CD4-positive, alpha-beta T cell treated with Interleukin-4 for 4 hours (primary cell): ENCODE data around the gene TMEM238L.
"Not testable (repeated sequence)": the region's sequence is repeated elsewhere in the genome, so short reads cannot be mapped to it uniquely, and the experiment has no call there.

Experiments
- DNase-seq: peaks from one replicate; pipeline ENCODE4 v3.0.0-alpha.2; 2020

The TMEM238L gene

GRCh38 chr17:10803830-10804475 is at the start of gene TMEM238L:
TMEM238L (minus strand) TSS chr17:10804099; CDS start chr17:10803963, 136 bp downstream.
- DNase-seq = no peak

- DNase-seq = not testable (repeated sequence)
These were observed 42.7 kb upstream of the TMEM238L start for GRCh38 chr17:10846636-10847035.

DNA sequence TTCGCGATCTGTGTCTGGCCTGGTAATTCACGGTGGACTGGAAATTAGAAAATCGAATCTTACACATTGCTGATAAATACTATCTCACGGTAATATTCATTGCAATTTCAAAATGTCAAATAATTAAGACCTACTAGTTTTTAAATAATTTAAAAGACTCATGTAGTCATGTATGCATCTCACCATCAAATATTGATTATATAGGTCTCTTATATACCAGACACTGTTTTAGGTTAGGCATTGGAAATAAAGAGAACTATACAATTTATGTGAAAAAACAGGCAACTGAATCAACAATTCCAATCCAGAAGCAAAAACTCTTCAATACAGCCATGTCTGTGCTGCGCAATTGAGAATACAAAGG is 41.5 kb upstream of the TMEM238L start:
- no peak for DNase-seq

DNA sequence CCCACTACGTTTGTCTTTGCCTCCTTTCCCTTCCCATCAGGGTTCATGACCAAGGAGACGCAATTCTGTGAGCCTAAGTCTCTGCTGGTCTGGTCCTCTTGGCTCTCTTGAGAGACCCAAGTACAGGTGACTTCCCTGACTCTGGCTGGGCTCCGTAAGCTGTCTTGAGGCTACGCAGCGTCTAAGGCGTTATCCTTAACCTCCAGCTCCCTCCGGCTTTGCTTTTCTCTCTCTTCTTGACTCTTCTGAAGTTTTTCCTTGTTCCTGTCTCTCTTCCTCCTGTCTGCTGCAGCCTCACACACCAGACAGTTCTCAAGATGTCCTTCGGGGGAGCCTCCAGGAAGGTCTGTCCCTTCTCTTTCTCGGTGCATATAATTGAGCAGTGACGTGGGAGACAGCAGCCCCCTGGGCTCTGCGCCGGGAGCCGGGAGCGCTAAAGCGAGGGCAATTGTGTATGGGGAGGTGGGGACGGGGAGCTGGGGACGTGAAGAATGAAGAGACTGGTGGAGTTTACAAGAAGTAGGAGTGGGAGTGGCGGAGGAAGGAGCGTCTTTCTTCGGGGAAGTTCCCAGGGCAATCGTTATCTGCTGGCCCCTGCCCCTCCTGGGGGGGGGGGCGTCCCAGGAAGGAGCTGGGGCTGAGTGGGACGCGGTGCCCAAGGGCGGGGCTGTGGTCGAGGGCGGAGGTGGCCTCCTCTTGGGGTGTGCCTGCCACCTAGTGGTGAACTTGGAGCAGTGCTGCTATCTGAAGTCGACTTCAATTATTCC is 40.9 kb upstream of the TMEM238L start:
- DNase-seq = peak; percentile 61

DNA sequence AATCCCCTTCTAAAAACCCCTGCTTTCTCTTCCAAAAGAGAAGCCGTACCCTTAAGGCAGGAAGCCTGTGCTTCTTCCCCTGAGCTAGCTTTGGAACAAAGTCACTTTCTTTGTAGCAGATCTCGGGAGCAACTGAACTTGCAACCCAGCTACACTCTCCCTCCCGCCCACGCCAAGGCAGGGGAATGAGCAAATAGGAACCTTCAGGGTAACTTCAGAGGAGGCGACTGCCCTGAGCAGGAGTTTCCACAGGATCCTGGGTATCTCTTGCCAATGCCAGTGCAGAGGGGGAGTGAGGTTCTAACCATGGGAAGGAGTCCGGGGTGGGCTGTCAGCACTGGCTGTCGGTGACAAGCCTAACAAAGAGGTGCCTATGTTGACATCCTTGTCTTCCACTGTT is 39.9 kb upstream of the TMEM238L start:
- no peak for DNase-seq

DNA sequence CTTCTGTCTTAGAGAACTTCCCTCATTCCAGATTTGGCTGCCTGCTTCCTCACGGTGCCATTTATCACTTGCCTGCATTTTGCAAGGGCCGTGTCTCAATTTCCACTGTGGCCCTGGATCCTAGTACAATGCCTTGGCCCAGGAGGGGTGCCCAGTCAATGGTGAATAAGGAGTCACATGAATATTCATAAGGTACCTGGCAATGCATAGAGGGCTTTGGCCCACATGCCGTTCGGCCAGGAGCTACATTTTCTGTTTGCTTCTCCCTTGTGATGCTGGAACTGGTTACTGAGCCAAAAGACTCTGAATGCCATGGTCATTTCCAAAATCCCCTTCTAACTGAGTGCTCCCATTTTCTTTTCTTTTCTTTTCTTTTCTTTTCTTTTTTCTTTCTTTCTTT is 38.8 kb upstream of the TMEM238L start:
- DNase-seq = no peak

GRCh38 chr17:10838682-10839081 is 34.8 kb upstream of the TMEM238L start:
- no peak for DNase-seq

DNA sequence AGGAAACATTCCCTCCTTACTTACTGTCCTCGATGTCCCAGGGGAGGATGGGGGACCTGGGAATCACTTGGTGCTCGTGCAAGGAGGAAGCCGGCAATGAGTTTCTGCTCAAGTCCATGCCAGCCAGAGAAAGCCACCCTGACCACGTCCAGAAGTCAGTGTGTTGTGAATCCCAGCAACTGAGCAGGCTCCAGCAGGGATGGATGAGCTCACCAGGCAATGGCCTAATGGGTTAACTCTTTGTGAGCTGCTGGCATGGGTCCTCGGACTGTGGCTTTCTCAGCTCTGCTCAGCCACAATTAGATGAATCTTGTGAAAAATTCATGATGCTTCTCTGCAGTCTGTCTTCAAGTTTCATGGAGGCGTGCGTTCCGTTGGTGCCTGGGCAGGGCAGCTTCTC is 34.0 kb upstream of the TMEM238L start, which contains the start of gene PIRT:
Gene PIRT (minus strand): TSS at position 167 of the 400 bp plus-strand sequence. CDS start 12,442 bp downstream, outside the sequence.
- DNase-seq = no peak

DNA sequence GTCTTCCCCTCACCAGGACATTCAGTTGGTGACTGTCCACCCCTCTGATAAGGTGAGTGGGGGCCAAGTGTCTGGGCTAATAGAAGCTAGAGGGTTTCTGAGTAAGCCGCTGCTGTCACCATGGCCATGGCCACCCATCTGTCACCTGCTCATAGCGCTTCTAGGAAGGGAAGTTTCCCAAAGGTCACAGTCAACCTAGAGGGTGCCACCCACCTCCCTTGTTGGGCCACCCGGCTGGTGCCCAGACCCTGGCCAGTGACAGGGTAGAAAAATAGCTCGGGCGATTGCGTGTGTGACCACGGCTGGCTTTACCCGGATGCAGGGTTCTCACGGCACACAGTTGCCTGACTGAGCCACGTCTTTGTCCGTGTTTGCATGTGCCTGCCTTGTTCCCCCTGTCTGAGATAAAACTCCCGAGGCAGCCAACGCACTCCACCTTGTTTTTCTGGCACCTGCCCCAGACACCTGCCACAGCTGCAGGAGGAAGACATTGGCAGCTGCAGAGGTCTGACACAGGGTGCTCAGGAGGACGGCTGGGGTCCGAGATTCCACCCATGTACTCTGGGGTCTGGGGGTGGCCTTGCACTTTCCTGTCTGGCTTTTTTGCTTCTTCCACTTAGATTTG is 33.2 kb upstream of the TMEM238L start:
- DNase-seq = no peak

DNA sequence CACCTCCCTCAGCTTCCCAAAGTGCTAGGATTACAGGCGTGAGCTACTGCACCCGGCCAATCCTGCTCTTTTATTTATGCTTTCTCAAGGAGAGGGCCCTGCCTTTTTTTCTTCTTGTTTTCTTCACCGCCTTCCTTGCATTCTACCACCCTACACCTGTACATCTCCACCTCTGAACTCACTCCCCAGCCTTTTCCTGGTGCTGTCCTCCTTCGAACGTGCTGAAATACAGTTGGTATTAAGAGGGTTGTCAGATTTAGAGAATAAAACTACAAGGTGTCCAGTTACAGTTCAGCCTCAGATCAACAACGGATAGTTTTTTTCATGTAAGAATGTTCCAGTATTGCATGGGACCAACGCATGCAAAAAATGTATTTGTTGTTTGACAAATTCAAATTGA is 32.2 kb upstream of the TMEM238L start:
- no peak for DNase-seq

- DNase-seq = no peak
These were observed 27.8 kb upstream of the TMEM238L start for GRCh38 chr17:10831696-10832095.

- no peak for DNase-seq
These were observed 24.1 kb upstream of the TMEM238L start for GRCh38 chr17:10827898-10828552.

- no peak for DNase-seq
These were observed 21.0 kb upstream of the TMEM238L start for GRCh38 chr17:10824874-10825273.

GRCh38 chr17:10821770-10822169 is 17.9 kb upstream of the TMEM238L start:
- DNase-seq = no peak

- no peak for DNase-seq
These were observed 17.2 kb upstream of the TMEM238L start for GRCh38 chr17:10821054-10821453.

DNA sequence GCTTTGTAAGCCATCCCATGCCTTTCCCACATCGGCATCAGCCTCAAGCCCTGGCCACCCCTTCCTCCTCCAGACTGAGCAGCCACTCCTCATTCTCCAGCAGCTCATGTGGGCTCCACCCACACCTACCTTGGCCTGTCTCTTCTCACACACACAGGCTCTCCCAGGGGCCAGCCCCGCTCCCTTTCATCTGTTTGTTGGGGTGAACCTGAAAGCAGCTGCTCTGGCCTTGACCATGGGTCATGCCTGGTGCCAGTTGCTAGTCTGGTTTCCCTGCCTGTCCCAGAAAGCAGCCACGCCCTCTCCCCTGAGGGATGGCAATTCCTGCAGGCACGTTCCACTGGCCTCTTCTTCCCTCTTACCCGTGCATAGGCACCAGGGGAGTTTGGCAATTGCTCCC is 11.4 kb upstream of the TMEM238L start:
- DNase-seq = no peak

- DNase-seq = no peak
These were observed 10.2 kb upstream of the TMEM238L start for GRCh38 chr17:10814075-10814474.

DNA sequence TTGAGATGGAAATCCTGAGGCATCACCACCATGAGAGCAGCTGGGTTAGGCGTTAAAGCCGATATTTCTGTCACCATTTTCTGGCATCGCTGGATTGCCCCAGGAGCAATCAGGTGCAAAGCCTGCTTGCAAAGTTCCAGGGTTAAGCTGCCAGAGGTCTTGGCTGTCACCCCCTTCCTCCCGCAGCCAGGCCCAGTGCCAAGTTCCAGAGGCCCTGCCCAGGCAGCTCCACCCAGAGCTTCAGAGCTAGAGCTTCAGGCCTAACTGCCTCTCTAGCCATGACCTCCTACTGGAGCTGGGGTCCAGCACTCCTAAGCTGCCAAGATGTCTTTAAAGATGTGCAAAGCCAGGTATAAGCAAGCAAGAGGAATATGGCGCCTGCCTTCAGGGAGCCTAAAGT is 8.8 kb upstream of the TMEM238L start:
- DNase-seq = no peak

- DNase-seq = no peak
These were observed 5.7 kb upstream of the TMEM238L start for GRCh38 chr17:10809605-10810004.

GRCh38 chr17:10807704-10808128 is 3.8 kb upstream of the TMEM238L start:
- DNase-seq = no peak

GRCh38 chr17:10806545-10807262 is 2.8 kb upstream of the TMEM238L start:
- no peak for DNase-seq

DNA sequence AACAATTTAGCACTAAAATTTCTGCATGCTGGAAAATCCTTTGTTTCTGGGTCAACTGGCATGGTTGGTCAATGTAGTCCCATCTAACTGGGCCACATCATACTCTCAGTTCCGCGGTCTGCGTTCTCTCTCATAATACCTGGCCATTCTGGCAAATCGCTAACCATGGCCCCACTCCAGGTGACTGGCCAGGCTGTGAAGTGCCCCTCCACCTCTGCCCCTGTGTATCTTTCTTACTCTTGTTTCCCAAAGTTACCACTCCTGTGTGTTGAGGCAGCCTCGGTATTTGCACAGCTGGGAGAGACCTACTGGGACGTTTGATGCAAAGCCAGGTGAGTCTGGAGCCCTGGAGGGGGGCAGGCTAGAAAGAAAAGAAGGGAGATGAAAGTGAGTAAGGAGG is 2.0 kb upstream of the TMEM238L start:
- DNase-seq = no peak

DNA sequence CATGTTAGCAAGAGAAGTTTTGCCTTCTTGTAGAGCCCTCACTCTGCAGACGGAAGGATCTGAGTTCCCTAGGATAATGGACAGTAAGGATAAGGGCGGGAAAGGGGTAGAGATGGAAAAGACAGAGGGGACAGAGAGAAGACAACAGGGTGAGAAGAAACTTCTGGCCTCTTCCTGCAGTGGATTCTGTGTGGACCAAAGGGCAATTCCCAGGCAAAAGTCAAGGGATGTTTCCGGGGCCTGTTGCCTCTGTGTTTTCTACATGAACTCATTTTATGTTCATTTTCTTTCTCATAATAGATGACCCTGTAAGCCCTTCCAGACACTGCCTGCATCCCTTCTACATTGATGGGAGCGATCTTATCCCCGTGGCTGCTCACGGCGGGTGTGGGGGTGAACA is 647 bp upstream of the TMEM238L start:
- DNase-seq = no peak
